ENCODE data around the gene ALG1. TPM values are rescaled to one million over a fixed set of nuclear protein-coding genes. Genes with fewer than 3 reads are reported as not detected.

The ALG1 gene
- total RNA-seq, 1 experiment from 2014 or later: 29.1 TPM

- intact Hi-C loops (cut with micrococcal nuclease): no loop called here
- peaks cover 39% of the 10 kb centered on the region for H3K27me3 Mint-ChIP-seq (ENCODE audit: insufficient read depth, unreplicated experiment)
- CTCF ChIA-PET: interaction anchor here (1.3 kb wide), 1 partner anchor 12 kb away, joined by 3 read pairs; no protein-coding TSS in a partner anchor
- DNase-seq (ENCODE audit: unreplicated experiment): no peak
- no peaks in the 10 kb centered on the region for H3K36me3 Mint-ChIP-seq (ENCODE audit: insufficient read depth, unreplicated experiment)
- no TSS peak for BruUV-seq (replicated peaks)
- POLR2A ChIA-PET: no interaction called here
- no peak for TF ChIP-seq CTCF (IDR thresholded peaks at IDR 0.05; ENCODE audit: unreplicated experiment)
- H3K4me3 Mint-ChIP-seq (ENCODE audit: unreplicated experiment): no peak overlapping the region
- no peak overlapping the region for H3K27ac Mint-ChIP-seq (ENCODE audit: low read depth, unreplicated experiment)
- no peaks in the 10 kb centered on the region for H3K4me1 Mint-ChIP-seq (ENCODE audit: insufficient read depth, unreplicated experiment)
- H3K9me3 Mint-ChIP-seq (ENCODE audit: unreplicated experiment): no peaks in the 10 kb centered on the region
These were observed 6.7 kb upstream of the ALG1 start for GRCh38 chr16:5064915-5065314.

GRCh38 chr16:5065326-5065725, 6.3 kb upstream of the ALG1 start:
- no peaks in the 10 kb centered on the region for H3K9me3 Mint-ChIP-seq (ENCODE audit: unreplicated experiment)
- no peak for DNase-seq (ENCODE audit: unreplicated experiment)
- ChIA-PET CTCF (interaction anchor here (1.3 kb wide), 1 partner anchor 12 kb away, joined by 3 read pairs; no protein-coding TSS in a partner anchor), POLR2A (no interaction called here)
- H3K4me3 Mint-ChIP-seq (ENCODE audit: unreplicated experiment): no peak overlapping the region
- intact Hi-C loops (cut with micrococcal nuclease): no loop called here
- H3K36me3 Mint-ChIP-seq (ENCODE audit: insufficient read depth, unreplicated experiment): no peaks in the 10 kb centered on the region
- H3K27ac Mint-ChIP-seq (ENCODE audit: low read depth, unreplicated experiment): no peak overlapping the region
- H3K4me1 Mint-ChIP-seq (ENCODE audit: insufficient read depth, unreplicated experiment): no peaks in the 10 kb centered on the region
- BruUV-seq (replicated peaks): no TSS peak
- no peak for TF ChIP-seq CTCF (IDR thresholded peaks at IDR 0.05; ENCODE audit: unreplicated experiment)
- H3K27me3 Mint-ChIP-seq (ENCODE audit: insufficient read depth, unreplicated experiment): peaks cover 39% of the 10 kb centered on the region

- no TSS peak for BruUV-seq (replicated peaks)
- CTCF ChIA-PET: interaction anchor here (1.1 to 1.3 kb wide), 2 partner anchors 13 to 41 kb away, joined by 3 to 4 read pairs; no protein-coding TSS in a partner anchor
- H3K27ac Mint-ChIP-seq (ENCODE audit: low read depth, unreplicated experiment): no peak within 1 kb of the TSS
These were observed 5.8 kb upstream of the ALG1 start, which contains the start of gene C16orf89 for GRCh38 chr16:5065813-5066212. Gene C16orf89 (minus strand): TSS chr16:5065956. CDS start chr16:5065908, 48 bp downstream.

GRCh38 chr16:5066511-5066910, 5.1 kb upstream of the ALG1 start:
- Mint-ChIP-seq H3K4me3 (ENCODE audit: unreplicated experiment) (no peak overlapping the region), H3K27me3 (ENCODE audit: insufficient read depth, unreplicated experiment) (peaks cover 32% of the 10 kb centered on the region), H3K9me3 (ENCODE audit: unreplicated experiment) (no peaks in the 10 kb centered on the region), H3K27ac (ENCODE audit: low read depth, unreplicated experiment) (no peak overlapping the region), H3K36me3 (ENCODE audit: insufficient read depth, unreplicated experiment) (no peaks in the 10 kb centered on the region), H3K4me1 (ENCODE audit: insufficient read depth, unreplicated experiment) (no peaks in the 10 kb centered on the region)
- intact Hi-C loops (cut with micrococcal nuclease): no loop called here
- BruUV-seq (replicated peaks): no TSS peak
- CTCF ChIA-PET: interaction anchor here (1.1 kb wide), 1 partner anchor 42 kb away, joined by 4 read pairs; no protein-coding TSS in a partner anchor
- no peak for DNase-seq (ENCODE audit: unreplicated experiment)
- POLR2A ChIA-PET: no interaction called here
- TF ChIP-seq CTCF (IDR thresholded peaks at IDR 0.05; ENCODE audit: unreplicated experiment): no peak

More at GRCh38 chr16:5065813-5066212, 5.8 kb upstream of the ALG1 start, which contains the start of gene C16orf89:
- Mint-ChIP-seq H3K4me1 (ENCODE audit: insufficient read depth, unreplicated experiment) (no peaks in the 10 kb centered on the region), H3K36me3 (ENCODE audit: insufficient read depth, unreplicated experiment) (no peaks in the 10 kb centered on the region), H3K27me3 (ENCODE audit: insufficient read depth, unreplicated experiment) (peaks cover 39% of the 10 kb centered on the region), H3K4me3 (ENCODE audit: unreplicated experiment) (no peak within 1 kb of the TSS), H3K9me3 (ENCODE audit: unreplicated experiment) (no peaks in the 10 kb centered on the region)
- intact Hi-C loops (cut with micrococcal nuclease): no loop called here
- no peak for TF ChIP-seq CTCF (IDR thresholded peaks at IDR 0.05; ENCODE audit: unreplicated experiment)
- no peak for DNase-seq (ENCODE audit: unreplicated experiment)
- POLR2A ChIA-PET: no interaction called here
